GM18498 (cell line): ENCODE measurements around the gene PTCH1.

Source experiments
- ATAC-seq: cut with Tn5 transposase; IDR thresholded peaks from one replicate; pipeline ENCODE4 v1.9.1; 2021; ENCODE audit warnings: mild to moderate bottlenecking, moderate library complexity; ENCODE audit not compliant: unreplicated experiment

PTCH1 gene

GRCh38 chr9:95411054-95411892 lies 105.5 kb downstream of the PTCH1 start:
- no peak for ATAC-seq

- no peak for ATAC-seq
These were observed 106.9 kb downstream of the PTCH1 start for GRCh38 chr9:95409650-95410426.

- ATAC-seq, result no peak
These were observed 109.2 kb downstream of the PTCH1 start for GRCh38 chr9:95407524-95407923.

- no peak for ATAC-seq
These were observed 110.7 kb downstream of the PTCH1 start for GRCh38 chr9:95406121-95406520.

- ATAC-seq, result no peak
These were observed 117.5 kb downstream of the PTCH1 start for GRCh38 chr9:95399261-95399660.
